ENCODE data around the gene TMEM150B.

TMEM150B gene

GRCh38 chr19:55311397-55311796 is 13.7 kb downstream of the TMEM150B start:
- no peak overlapping the region for H3K4me3 ChIP-seq (ENCODE audit: control insufficient read depth, low read depth, low read length)
- DNase-seq (ENCODE audit: low read depth): no peak
- TF ChIP-seq CTCF (conservative IDR thresholded peaks at IDR 0.05; ENCODE audit: control insufficient read depth, insufficient read depth, low read depth, low read length): no peak

- no peak overlapping the region for H3K4me3 ChIP-seq (ENCODE audit: control insufficient read depth, low read depth, low read length)
- no peak for TF ChIP-seq CTCF (conservative IDR thresholded peaks at IDR 0.05; ENCODE audit: control insufficient read depth, insufficient read depth, low read depth, low read length)
- DNase-seq (ENCODE audit: low read depth): no peak
These were observed 14.6 kb downstream of the TMEM150B start for GRCh38 chr19:55310498-55310897.

- no peak for TF ChIP-seq CTCF (conservative IDR thresholded peaks at IDR 0.05; ENCODE audit: control insufficient read depth, insufficient read depth, low read depth, low read length)
- DNase-seq (ENCODE audit: low read depth): no peak
- no peak overlapping the region for H3K4me3 ChIP-seq (ENCODE audit: control insufficient read depth, low read depth, low read length)
These were observed 15.7 kb downstream of the TMEM150B start for GRCh38 chr19:55309448-55309847.

DNA sequence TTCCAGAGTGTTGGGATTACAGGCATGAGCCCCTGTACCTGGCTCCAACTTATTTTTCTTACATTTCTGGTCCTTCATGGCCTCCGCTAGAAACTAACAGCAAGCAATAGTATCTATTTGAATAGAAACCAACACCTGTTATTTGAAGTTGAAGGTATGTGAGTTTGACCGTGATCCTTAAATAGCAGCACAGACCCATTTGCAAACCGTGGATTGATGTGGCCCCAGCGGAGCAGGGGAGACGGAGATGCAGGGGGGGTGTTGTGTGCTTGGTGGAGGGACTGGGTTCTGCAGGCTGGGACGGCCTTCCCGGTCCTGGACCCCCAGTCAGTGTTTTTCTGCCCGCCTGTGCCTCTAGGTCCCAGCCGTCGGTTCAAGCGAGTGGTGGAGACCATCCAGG is 16.9 kb downstream of the TMEM150B start:
- no peak for TF ChIP-seq CTCF (conservative IDR thresholded peaks at IDR 0.05; ENCODE audit: control insufficient read depth, insufficient read depth, low read depth, low read length)
- no peak for DNase-seq (ENCODE audit: low read depth)
- no peak overlapping the region for H3K4me3 ChIP-seq (ENCODE audit: control insufficient read depth, low read depth, low read length)

DNA sequence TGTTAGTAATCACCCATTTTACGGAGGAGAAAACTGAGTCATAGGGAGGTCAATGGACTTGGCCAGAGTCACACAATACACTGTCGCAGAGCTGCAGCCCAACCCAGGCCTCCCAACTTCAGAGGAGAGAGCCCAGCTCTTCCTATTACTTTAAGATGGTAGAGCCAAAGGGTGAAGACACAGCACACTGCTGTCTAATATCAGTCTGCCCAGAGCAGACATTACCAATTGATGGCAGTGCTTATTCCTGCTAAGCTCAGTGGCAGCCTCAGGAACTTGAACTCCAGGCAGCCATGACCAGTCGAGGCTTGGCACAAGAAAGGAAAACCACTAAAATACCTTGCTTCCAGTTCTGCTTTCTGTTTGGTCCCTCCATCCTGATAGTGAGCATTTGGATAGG is 18.4 kb downstream of the TMEM150B start:
- no peak for TF ChIP-seq CTCF (conservative IDR thresholded peaks at IDR 0.05; ENCODE audit: control insufficient read depth, insufficient read depth, low read depth, low read length)
- no peak overlapping the region for H3K4me3 ChIP-seq (ENCODE audit: control insufficient read depth, low read depth, low read length)
- DNase-seq (ENCODE audit: low read depth): no peak

DNA sequence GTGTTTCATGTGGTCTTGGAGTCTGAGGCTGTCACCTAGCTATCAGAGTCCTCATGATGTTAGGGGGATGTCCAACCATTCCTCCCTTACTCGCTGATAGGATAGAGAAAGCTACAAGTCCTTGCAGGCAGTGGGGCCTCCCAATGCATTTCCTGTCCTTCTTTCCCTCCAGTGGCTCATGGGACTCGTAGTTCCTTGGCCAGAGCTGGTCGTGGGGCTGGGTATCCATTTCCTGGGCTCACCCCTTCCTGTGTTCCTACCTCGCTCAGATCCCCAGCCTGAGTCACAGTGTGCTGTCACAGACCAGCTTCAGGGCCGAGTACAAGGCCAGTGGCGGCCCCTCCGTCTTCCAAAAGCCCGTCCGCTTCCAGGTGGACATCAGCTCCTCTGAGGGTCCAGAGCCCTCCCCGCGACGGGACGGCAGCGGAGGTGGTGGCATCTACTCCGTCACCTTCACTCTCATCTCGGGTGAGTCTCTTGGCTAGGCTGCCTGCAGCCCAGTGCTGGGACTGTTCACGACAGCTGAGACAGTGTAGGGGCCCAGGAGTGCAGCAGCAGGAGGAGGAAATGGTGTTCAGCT is 19.1 kb downstream of the TMEM150B start:
- no peak for DNase-seq (ENCODE audit: low read depth)

More for the DNA sequence above, 19.1 kb downstream of the TMEM150B start:
- no peak for TF ChIP-seq CTCF (conservative IDR thresholded peaks at IDR 0.05; ENCODE audit: control insufficient read depth, insufficient read depth, low read depth, low read length)
- H3K4me3 ChIP-seq (ENCODE audit: control insufficient read depth, low read depth, low read length): no peak overlapping the region
